ENCODE data around the gene ZFYVE16.
"Not testable (repeated sequence)": the region's sequence is repeated elsewhere in the genome, so short reads cannot be mapped to it uniquely, and the experiment has no call there.

GRCh38 chr5:80400368-80400767 lies 7.5 kb upstream of the ZFYVE16 start:
- not testable (repeated sequence) for TF ChIP-seq PRDM15 (CRISPR knock-in tag; IDR thresholded peaks at IDR 0.05); CTCF (IDR thresholded peaks at IDR 0.05 in 2 of 3, conservative IDR thresholded peaks at IDR 0.05 in 1 of 3; ENCODE audit: control insufficient read depth in 2 of 3, extremely low read depth in 1 of 3, insufficient read depth in 1 of 3, low read depth in 3 of 3, low read length in 3 of 3); RELA (IDR thresholded peaks at IDR 0.05; ENCODE audit: borderline replicate concordance, partially characterized antibody); MAX (IDR thresholded peaks at IDR 0.05; ENCODE audit: low read depth, low read length); PAX8 (IDR thresholded peaks at IDR 0.05); FOXM1 (IDR thresholded peaks at IDR 0.05; ENCODE audit: low read depth, low read length); ATF2 (IDR thresholded peaks at IDR 0.05; ENCODE audit: low read length); REST (IDR thresholded peaks at IDR 0.05; ENCODE audit: low read depth, low read length); EZH2 (IDR thresholded peaks at IDR 0.05; ENCODE audit: borderline replicate concordance, control insufficient read depth, low read depth, low read length); PKNOX1 (IDR thresholded peaks at IDR 0.05); ZNF24 (IDR thresholded peaks at IDR 0.05)
